Measurements from ENCODE around the gene CKAP5.

The CKAP5 gene

GRCh38 chr11:46845740-46846509 lies at the start of gene CKAP5:
CKAP5 (minus strand) TSS chr11:46846280; CDS start chr11:46821231, 25,049 bp downstream.
- no peaks in the 10 kb centered on the region for H3K4me1 ChIP-seq (ENCODE audit: control insufficient read depth, insufficient read depth, low read length)
- no peaks in the 10 kb centered on the region for H3K9me3 ChIP-seq (ENCODE audit: control insufficient read depth, low read length)
- no peaks in the 10 kb centered on the region for H3K27me3 ChIP-seq (ENCODE audit: control insufficient read depth, insufficient read depth, low read length)
- H3K9ac ChIP-seq (ENCODE audit: low read length) = peak within 1 kb of the TSS; percentile 80
- H3K36me3 ChIP-seq (ENCODE audit: control insufficient read depth, insufficient read depth, low read length) = no peaks in the 10 kb centered on the region
- peak within 1 kb of the TSS; percentile 78 for H3K4me3 ChIP-seq (ENCODE audit: low read length)

- no peak overlapping the region for H3K4me3 ChIP-seq (ENCODE audit: low read length)
- no peaks in the 10 kb centered on the region for H3K36me3 ChIP-seq (ENCODE audit: control insufficient read depth, insufficient read depth, low read length)
- H3K4me1 ChIP-seq (ENCODE audit: control insufficient read depth, insufficient read depth, low read length) = no peaks in the 10 kb centered on the region
- no peaks in the 10 kb centered on the region for H3K9me3 ChIP-seq (ENCODE audit: control insufficient read depth, low read length)
- H3K9ac ChIP-seq (ENCODE audit: low read length) = no peak overlapping the region
- no peaks in the 10 kb centered on the region for H3K27me3 ChIP-seq (ENCODE audit: control insufficient read depth, insufficient read depth, low read length)
Measured at GRCh38 chr11:46895821-46896220, 49.7 kb upstream of the CKAP5 start.

- Histone ChIP-seq H3K4me3 (ENCODE audit: low read length) (no peak overlapping the region), H3K9me3 (ENCODE audit: control insufficient read depth, low read length) (no peaks in the 10 kb centered on the region), H3K4me1 (ENCODE audit: control insufficient read depth, insufficient read depth, low read length) (no peaks in the 10 kb centered on the region), H3K27me3 (ENCODE audit: control insufficient read depth, insufficient read depth, low read length) (no peaks in the 10 kb centered on the region), H3K9ac (ENCODE audit: low read length) (no peak overlapping the region), H3K36me3 (ENCODE audit: control insufficient read depth, insufficient read depth, low read length) (no peaks in the 10 kb centered on the region)
Measured at GRCh38 chr11:46894961-46895360, 48.9 kb upstream of the CKAP5 start.

GRCh38 chr11:46894506-46894905 lies 48.4 kb upstream of the CKAP5 start:
- H3K27me3 ChIP-seq (ENCODE audit: control insufficient read depth, insufficient read depth, low read length) = no peaks in the 10 kb centered on the region
- no peak overlapping the region for H3K4me3 ChIP-seq (ENCODE audit: low read length)
- H3K9me3 ChIP-seq (ENCODE audit: control insufficient read depth, low read length) = no peaks in the 10 kb centered on the region
- H3K36me3 ChIP-seq (ENCODE audit: control insufficient read depth, insufficient read depth, low read length) = no peaks in the 10 kb centered on the region
- no peak overlapping the region for H3K9ac ChIP-seq (ENCODE audit: low read length)
- no peaks in the 10 kb centered on the region for H3K4me1 ChIP-seq (ENCODE audit: control insufficient read depth, insufficient read depth, low read length)

GRCh38 chr11:46892838-46893237 lies 46.8 kb upstream of the CKAP5 start:
- Histone ChIP-seq H3K9me3 (ENCODE audit: control insufficient read depth, low read length) (no peaks in the 10 kb centered on the region), H3K36me3 (ENCODE audit: control insufficient read depth, insufficient read depth, low read length) (peaks cover 5% of the 10 kb centered on the region), H3K27me3 (ENCODE audit: control insufficient read depth, insufficient read depth, low read length) (no peaks in the 10 kb centered on the region), H3K4me1 (ENCODE audit: control insufficient read depth, insufficient read depth, low read length) (no peaks in the 10 kb centered on the region), H3K4me3 (ENCODE audit: low read length) (no peak overlapping the region), H3K9ac (ENCODE audit: low read length) (no peak overlapping the region)

GRCh38 chr11:46892109-46892508 lies 46.0 kb upstream of the CKAP5 start:
- no peaks in the 10 kb centered on the region for H3K27me3 ChIP-seq (ENCODE audit: control insufficient read depth, insufficient read depth, low read length)

GRCh38 chr11:46890665-46891064 lies 44.6 kb upstream of the CKAP5 start:
- H3K36me3 ChIP-seq (ENCODE audit: control insufficient read depth, insufficient read depth, low read length) = peaks cover 5% of the 10 kb centered on the region
- H3K27me3 ChIP-seq (ENCODE audit: control insufficient read depth, insufficient read depth, low read length) = no peaks in the 10 kb centered on the region
- H3K4me3 ChIP-seq (ENCODE audit: low read length) = no peak overlapping the region
- no peaks in the 10 kb centered on the region for H3K9me3 ChIP-seq (ENCODE audit: control insufficient read depth, low read length)
- no peaks in the 10 kb centered on the region for H3K4me1 ChIP-seq (ENCODE audit: control insufficient read depth, insufficient read depth, low read length)
- H3K9ac ChIP-seq (ENCODE audit: low read length) = no peak overlapping the region

More at GRCh38 chr11:46892109-46892508, 46.0 kb upstream of the CKAP5 start:
- no peak overlapping the region for H3K9ac ChIP-seq (ENCODE audit: low read length)
- no peak overlapping the region for H3K4me3 ChIP-seq (ENCODE audit: low read length)
- H3K9me3 ChIP-seq (ENCODE audit: control insufficient read depth, low read length) = no peaks in the 10 kb centered on the region
- H3K36me3 ChIP-seq (ENCODE audit: control insufficient read depth, insufficient read depth, low read length) = peaks cover 5% of the 10 kb centered on the region
- H3K4me1 ChIP-seq (ENCODE audit: control insufficient read depth, insufficient read depth, low read length) = no peaks in the 10 kb centered on the region

- Histone ChIP-seq H3K36me3 (ENCODE audit: control insufficient read depth, insufficient read depth, low read length) (peaks cover 5% of the 10 kb centered on the region), H3K9ac (ENCODE audit: low read length) (no peak overlapping the region), H3K27me3 (ENCODE audit: control insufficient read depth, insufficient read depth, low read length) (no peaks in the 10 kb centered on the region)
Measured at GRCh38 chr11:46889689-46890475, 43.8 kb upstream of the CKAP5 start.

GRCh38 chr11:46889251-46889650 lies 43.2 kb upstream of the CKAP5 start:
- Histone ChIP-seq H3K4me3 (ENCODE audit: low read length) (no peak overlapping the region), H3K9ac (ENCODE audit: low read length) (no peak overlapping the region), H3K27me3 (ENCODE audit: control insufficient read depth, insufficient read depth, low read length) (no peaks in the 10 kb centered on the region), H3K9me3 (ENCODE audit: control insufficient read depth, low read length) (no peaks in the 10 kb centered on the region), H3K36me3 (ENCODE audit: control insufficient read depth, insufficient read depth, low read length) (peaks cover 5% of the 10 kb centered on the region), H3K4me1 (ENCODE audit: control insufficient read depth, insufficient read depth, low read length) (no peaks in the 10 kb centered on the region)

More at GRCh38 chr11:46889689-46890475, 43.8 kb upstream of the CKAP5 start:
- H3K9me3 ChIP-seq (ENCODE audit: control insufficient read depth, low read length) = no peaks in the 10 kb centered on the region
- H3K4me3 ChIP-seq (ENCODE audit: low read length) = no peak overlapping the region
- H3K4me1 ChIP-seq (ENCODE audit: control insufficient read depth, insufficient read depth, low read length) = no peaks in the 10 kb centered on the region

GRCh38 chr11:46888636-46889035 lies 42.6 kb upstream of the CKAP5 start:
- H3K9me3 ChIP-seq (ENCODE audit: control insufficient read depth, low read length) = no peaks in the 10 kb centered on the region
- H3K27me3 ChIP-seq (ENCODE audit: control insufficient read depth, insufficient read depth, low read length) = no peaks in the 10 kb centered on the region
- no peaks in the 10 kb centered on the region for H3K4me1 ChIP-seq (ENCODE audit: control insufficient read depth, insufficient read depth, low read length)
- H3K9ac ChIP-seq (ENCODE audit: low read length) = no peak overlapping the region
- H3K36me3 ChIP-seq (ENCODE audit: control insufficient read depth, insufficient read depth, low read length) = peaks cover 5% of the 10 kb centered on the region
- H3K4me3 ChIP-seq (ENCODE audit: low read length) = no peak overlapping the region

- H3K9ac ChIP-seq (ENCODE audit: low read length) = no peak overlapping the region
- H3K4me3 ChIP-seq (ENCODE audit: low read length) = no peak overlapping the region
- H3K27me3 ChIP-seq (ENCODE audit: control insufficient read depth, insufficient read depth, low read length) = no peaks in the 10 kb centered on the region
- no peaks in the 10 kb centered on the region for H3K4me1 ChIP-seq (ENCODE audit: control insufficient read depth, insufficient read depth, low read length)
- no peaks in the 10 kb centered on the region for H3K9me3 ChIP-seq (ENCODE audit: control insufficient read depth, low read length)
- peaks cover 5% of the 10 kb centered on the region for H3K36me3 ChIP-seq (ENCODE audit: control insufficient read depth, insufficient read depth, low read length)
Measured at GRCh38 chr11:46886211-46886610, 40.1 kb upstream of the CKAP5 start.

- H3K9me3 ChIP-seq (ENCODE audit: control insufficient read depth, low read length) = no peaks in the 10 kb centered on the region
- no peaks in the 10 kb centered on the region for H3K27me3 ChIP-seq (ENCODE audit: control insufficient read depth, insufficient read depth, low read length)
- no peak overlapping the region for H3K4me3 ChIP-seq (ENCODE audit: low read length)
- H3K9ac ChIP-seq (ENCODE audit: low read length) = no peak overlapping the region
- H3K36me3 ChIP-seq (ENCODE audit: control insufficient read depth, insufficient read depth, low read length) = peaks cover 10% of the 10 kb centered on the region
- no peaks in the 10 kb centered on the region for H3K4me1 ChIP-seq (ENCODE audit: control insufficient read depth, insufficient read depth, low read length)
Measured at GRCh38 chr11:46879056-46879585, 33.0 kb upstream of the CKAP5 start.
